IMR-90 (cell line): ENCODE data around the gene NDUFS5.

Experiments
- CEBPB ChIP-seq: IDR thresholded peaks from 2 replicates; pipeline ENCODE4 v1.6.1; 2012; ENCODE audit warnings: low read depth, low read length, improper control_type of control experiment
- CHD1 ChIP-seq: IDR thresholded peaks from 2 replicates; pipeline ENCODE4 v1.6.1; 2012; ENCODE audit warnings: low read depth, low read length, improper control_type of control experiment
- FOS ChIP-seq: fragments of 150-350 bp; IDR thresholded peaks from 2 replicates; pipeline ENCODE4 v1.6.1; 2016; ENCODE audit warnings: low read depth, low read length
- MAFK ChIP-seq: IDR thresholded peaks from 2 replicates; pipeline ENCODE4 v1.6.1; 2012; ENCODE audit warnings: low read depth, low read length, improper control_type of control experiment
- MAZ ChIP-seq: IDR thresholded peaks from 2 replicates; pipeline ENCODE4 v1.6.1; 2012; ENCODE audit warnings: low read depth, mild to moderate bottlenecking, low read length, improper control_type of control experiment, moderate library complexity, borderline replicate concordance
- MXI1 ChIP-seq: IDR thresholded peaks from 2 replicates; pipeline ENCODE4 v1.6.1; 2012; ENCODE audit warnings: low read depth, mild to moderate bottlenecking, low read length, moderate library complexity, borderline replicate concordance
- POLR2A ChIP-seq: IDR thresholded peaks from 2 replicates; pipeline ENCODE4 v1.6.1; 2012; ENCODE audit warnings: mild to moderate bottlenecking, low read depth, low read length
- RAD21 ChIP-seq: IDR thresholded peaks from 2 replicates; pipeline ENCODE4 v1.6.1; 2012; ENCODE audit warnings: low read length, improper control_type of control experiment
- RCOR1 ChIP-seq: IDR thresholded peaks from 2 replicates; pipeline ENCODE4 v1.6.1; 2012; ENCODE audit warnings: mild to moderate bottlenecking, low read length, improper control_type of control experiment; ENCODE audit not compliant: insufficient replicate concordance
- RFX5 ChIP-seq: IDR thresholded peaks from 2 replicates; pipeline ENCODE4 v1.8.0; 2012; ENCODE audit warnings: low read depth, mild to moderate bottlenecking, low read length, moderate library complexity
- SMC3 ChIP-seq: fragments of 150-350 bp; IDR thresholded peaks from 2 replicates; pipeline ENCODE4 v1.6.1; 2016; ENCODE audit warnings: low read depth, mild to moderate bottlenecking, antibody characterized with exemption, low read length, moderate library complexity
- TF ChIP-seq, protein P1 (sequence below): fragments of 150-350 bp; IDR thresholded peaks from 2 replicates; pipeline ENCODE4 v1.6.1; 2017; ENCODE audit warnings: mild to moderate bottlenecking, antibody characterized with exemption, low read length, low read depth
- TF ChIP-seq, protein P2 (sequence below): conservative IDR thresholded peaks from 2 replicates; pipeline ENCODE4 v1.5.1; 2012; ENCODE audit warnings: mild to moderate bottlenecking, low read depth, low read length, improper control_type of control experiment
- TF ChIP-seq, protein P3 (sequence below): fragments of 150-350 bp; IDR thresholded peaks from 2 replicates; pipeline ENCODE4 v1.6.1; 2016; ENCODE audit warnings: low read depth, mild to moderate bottlenecking, low read length, moderate library complexity, borderline replicate concordance

DNA sequence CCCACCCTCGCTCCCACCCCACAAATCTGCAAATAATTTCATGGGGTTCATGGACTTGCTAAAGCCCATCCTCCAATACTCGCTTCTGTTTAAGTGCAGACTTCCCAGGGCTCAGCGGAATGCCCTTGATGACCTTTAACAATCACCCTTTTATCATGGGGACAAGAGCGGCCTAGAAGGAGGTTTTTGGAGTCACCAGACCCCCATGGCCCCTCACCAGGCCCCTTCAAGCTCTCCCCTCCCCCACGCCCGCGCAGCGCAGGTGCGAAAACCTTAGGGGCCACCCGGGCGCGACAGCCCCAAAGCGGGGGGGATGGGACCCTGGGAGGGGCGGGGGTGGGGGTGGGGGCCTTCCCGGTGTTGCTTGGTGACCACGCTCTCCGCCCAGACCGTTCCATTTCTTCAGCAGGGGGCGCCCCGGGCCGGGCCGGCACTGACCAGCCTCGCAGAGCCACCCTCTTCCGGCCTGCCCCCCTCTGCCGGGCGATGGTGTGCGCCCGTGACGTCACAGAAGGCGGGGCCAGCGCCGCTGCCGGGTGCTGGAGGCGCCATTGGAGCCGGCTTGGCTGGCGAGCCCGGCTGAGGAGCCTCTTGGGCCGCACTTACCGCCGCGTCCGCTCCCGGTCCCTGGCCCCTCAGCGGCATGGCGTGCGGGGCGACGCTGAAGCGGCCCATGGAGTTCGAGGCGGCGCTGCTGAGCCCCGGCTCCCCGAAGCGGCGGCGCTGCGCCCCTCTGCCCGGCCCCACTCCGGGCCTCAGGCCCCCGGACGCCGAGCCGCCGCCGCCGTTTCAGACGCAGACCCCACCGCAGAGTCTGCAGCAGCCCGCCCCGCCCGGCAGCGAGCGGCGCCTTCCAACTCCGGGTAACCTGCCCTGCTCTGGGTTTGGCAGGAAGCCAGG lies 35.2 kb upstream of the NDUFS5 start, which contains the start of gene AKIRIN1:
- TF ChIP-seq, protein P1, sequence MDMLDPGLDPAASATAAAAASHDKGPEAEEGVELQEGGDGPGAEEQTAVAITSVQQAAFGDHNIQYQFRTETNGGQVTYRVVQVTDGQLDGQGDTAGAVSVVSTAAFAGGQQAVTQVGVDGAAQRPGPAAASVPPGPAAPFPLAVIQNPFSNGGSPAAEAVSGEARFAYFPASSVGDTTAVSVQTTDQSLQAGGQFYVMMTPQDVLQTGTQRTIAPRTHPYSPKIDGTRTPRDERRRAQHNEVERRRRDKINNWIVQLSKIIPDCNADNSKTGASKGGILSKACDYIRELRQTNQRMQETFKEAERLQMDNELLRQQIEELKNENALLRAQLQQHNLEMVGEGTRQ = no peak
- TF ChIP-seq, protein P2, sequence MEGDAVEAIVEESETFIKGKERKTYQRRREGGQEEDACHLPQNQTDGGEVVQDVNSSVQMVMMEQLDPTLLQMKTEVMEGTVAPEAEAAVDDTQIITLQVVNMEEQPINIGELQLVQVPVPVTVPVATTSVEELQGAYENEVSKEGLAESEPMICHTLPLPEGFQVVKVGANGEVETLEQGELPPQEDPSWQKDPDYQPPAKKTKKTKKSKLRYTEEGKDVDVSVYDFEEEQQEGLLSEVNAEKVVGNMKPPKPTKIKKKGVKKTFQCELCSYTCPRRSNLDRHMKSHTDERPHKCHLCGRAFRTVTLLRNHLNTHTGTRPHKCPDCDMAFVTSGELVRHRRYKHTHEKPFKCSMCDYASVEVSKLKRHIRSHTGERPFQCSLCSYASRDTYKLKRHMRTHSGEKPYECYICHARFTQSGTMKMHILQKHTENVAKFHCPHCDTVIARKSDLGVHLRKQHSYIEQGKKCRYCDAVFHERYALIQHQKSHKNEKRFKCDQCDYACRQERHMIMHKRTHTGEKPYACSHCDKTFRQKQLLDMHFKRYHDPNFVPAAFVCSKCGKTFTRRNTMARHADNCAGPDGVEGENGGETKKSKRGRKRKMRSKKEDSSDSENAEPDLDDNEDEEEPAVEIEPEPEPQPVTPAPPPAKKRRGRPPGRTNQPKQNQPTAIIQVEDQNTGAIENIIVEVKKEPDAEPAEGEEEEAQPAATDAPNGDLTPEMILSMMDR = no peak
- TF ChIP-seq MAZ (peak; percentile 79; the same call in 1 of the 2 replicates), POLR2A (peak; percentile 98), MXI1 (no peak), CEBPB (no peak), MAFK (no peak), CHD1 (peak; percentile 100; the same call in 1 of the 2 replicates), FOS (no peak), RAD21 (no peak), RFX5 (no peak), RCOR1 (no peak), SMC3 (no peak)
- TF ChIP-seq, protein P3, sequence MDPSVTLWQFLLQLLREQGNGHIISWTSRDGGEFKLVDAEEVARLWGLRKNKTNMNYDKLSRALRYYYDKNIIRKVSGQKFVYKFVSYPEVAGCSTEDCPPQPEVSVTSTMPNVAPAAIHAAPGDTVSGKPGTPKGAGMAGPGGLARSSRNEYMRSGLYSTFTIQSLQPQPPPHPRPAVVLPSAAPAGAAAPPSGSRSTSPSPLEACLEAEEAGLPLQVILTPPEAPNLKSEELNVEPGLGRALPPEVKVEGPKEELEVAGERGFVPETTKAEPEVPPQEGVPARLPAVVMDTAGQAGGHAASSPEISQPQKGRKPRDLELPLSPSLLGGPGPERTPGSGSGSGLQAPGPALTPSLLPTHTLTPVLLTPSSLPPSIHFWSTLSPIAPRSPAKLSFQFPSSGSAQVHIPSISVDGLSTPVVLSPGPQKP = 0 out of 2 replicates have a peak, but pooled peaks have one; percentile 53
